NCI-H524 (cell line): ENCODE measurements around the gene AGAP3.

ENCODE experiments used
- DNase-seq, 2 experiments: peaks; one replicate each; lab custom pipeline; 2025; lab: John Stamatoyannopoulos, UW

AGAP3 gene

DNA sequence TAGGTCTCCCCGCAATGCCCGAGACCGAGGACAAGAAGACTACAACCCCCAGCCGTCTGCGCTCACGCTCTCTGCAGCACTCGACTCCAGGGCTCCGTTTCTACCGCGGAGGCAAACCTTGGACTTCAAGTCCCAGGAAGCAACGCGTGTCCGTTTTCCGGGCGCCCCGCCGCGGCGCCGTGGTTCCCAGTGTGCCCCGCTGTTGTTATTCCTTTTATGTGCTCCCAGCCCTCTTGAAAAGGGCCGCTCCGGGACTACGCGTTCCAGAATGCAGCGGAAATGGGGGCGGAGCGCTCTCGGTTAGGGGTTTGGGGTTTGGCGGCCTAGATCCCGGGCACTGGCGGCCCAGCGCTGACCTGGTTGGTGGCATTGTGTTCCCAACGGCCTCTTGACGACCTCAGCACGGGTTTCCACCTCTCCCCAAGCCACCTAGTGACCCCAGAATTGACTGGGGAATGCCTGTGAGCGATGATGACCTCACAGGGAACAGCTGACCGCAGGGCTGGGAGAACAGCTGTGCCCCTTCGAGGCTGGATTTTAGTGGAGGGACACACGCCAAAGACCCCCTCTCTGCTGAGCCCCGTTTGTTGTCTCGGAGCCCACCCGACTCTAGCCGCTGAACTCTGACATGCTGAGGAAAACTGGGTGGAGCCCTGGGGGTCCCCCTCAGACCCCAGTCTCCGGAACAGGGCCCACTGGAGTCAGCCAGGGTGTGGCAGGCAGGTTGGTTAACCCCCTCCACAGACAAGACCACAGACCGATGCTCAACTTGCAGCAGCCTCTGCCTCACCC is 28.1 kb upstream of the AGAP3 start:
- peak; percentile 98 to 99 for DNase-seq

DNA sequence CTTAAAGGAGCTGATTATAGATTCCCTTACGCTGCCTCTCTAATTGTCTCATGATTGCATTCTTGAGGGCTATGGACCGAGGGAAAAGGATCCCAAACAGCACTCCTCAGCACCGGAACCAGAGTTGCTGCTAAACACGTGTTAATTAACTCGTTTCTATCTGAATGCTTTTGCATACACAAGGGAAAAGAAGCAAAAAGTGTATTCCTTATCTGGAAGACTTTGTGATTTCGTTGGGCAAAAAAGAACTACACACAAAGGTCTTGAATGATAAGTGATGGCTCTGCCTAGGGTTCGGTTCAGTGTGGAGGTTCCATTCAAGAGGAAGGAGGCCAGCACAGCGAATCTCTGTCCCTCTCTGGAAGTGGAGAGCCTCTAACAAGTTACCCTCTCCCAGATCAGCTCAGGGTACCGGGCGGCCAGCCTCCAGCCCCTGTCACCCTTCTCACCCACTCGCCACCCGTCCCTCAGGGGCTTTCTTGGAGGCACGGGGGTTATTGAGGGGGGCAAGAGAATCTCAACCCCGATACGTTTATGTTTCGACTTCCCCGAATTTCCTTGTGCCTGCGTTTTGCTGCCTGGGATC is 27.4 kb upstream of the AGAP3 start:
- peak in 1 of 2 experiments; percentile 40 for DNase-seq

DNA sequence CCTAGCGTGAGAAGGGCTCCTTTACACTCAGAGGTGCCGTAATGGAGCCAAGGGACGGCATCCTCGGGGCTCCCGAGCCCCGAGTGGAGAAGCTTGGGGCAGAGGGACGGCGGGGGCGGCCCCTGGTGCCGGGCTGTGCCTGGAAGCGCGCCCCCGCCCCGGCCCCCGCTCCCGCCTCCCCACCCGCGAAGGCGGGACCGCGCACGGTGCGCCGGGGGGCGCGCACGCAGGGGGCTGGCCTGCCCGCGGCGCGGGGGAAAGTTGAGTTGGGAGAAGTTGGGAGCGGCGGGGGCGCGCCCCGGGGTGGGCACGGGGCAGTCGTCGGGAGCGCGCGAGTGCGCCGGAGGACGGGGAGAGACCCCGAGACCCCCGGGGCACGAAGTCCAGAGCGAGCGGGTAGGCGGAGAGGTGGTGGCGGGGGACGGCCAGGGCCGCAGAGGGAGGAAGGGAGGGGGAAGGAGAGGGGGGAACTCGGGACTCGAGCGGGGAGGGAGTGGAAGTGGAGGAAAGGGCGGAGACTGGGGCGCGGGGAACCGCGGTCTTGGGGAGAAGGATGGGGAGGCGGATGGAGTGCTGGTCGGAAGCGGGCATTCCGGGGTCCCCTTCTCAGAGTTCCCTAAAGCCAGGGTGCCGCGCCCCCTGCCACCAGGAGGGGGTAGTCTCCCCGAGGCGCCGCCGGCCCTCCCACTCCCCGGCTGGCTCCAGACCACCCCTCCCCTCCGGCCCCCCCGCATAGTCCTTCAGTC is 26.7 kb upstream of the AGAP3 start, which contains the start of gene SLC4A2:
SLC4A2 (plus strand) TSS at position 223 of the 746 bp plus-strand sequence. CDS start 2,399 bp downstream, outside the sequence.
- peak; percentile 67 to 76 for DNase-seq

DNA sequence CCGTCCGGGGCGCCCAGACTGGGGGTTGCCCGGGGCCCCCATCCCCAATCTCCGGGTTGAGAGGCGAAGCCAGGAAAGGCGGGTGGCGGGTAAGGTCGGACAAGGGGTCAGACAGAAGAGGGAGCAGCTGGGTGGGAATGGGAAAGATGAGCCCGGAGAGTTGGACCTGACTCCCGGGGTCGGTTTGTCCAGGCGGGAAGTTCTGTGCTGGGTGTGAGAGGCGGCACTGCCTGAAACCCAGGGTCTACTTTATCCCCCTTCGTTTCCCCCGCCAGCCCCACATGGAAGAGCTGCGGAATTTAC is 26.2 kb upstream of the AGAP3 start:
- DNase-seq = peak in 1 of 2 experiments; percentile 58

DNA sequence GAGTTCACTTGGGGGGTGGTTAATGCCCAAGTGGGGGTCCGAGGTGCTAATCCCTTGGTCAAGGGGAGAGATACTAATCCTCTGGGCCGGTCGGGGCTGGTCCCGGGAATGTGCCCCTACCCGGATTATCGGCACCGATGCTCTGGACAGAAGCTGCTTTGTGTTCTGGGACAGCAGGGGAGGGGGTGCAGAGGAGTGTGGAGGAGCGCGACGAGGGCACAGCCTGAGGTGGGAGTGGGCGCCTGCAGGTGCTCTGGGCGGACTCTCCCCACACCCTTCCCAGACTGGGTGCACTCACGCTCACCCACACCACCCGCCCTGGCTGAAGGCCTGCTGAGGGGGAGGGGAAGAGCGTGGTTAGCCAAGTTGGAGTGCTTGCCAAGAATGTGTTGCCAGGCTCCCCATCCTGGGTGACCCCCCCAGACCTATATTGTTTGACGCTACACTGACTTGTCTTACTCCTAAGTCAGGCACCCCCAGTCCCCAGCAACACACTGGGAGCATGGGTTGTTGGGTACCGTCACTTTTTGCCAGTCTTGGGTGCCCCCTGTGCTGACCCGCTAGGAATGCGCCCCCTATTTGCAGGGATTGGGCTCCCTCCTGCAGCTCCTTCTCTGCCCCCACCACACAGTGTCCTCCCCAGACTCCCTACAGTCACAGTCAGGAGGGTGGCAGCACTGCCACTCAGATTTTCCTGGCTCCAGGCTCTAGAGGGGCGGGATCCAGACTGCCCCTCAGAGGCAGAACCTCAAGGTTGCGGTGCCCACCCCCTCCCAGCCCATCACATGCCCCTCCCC is 25.7 kb upstream of the AGAP3 start:
- peak; percentile 28 to 38 for DNase-seq

DNA sequence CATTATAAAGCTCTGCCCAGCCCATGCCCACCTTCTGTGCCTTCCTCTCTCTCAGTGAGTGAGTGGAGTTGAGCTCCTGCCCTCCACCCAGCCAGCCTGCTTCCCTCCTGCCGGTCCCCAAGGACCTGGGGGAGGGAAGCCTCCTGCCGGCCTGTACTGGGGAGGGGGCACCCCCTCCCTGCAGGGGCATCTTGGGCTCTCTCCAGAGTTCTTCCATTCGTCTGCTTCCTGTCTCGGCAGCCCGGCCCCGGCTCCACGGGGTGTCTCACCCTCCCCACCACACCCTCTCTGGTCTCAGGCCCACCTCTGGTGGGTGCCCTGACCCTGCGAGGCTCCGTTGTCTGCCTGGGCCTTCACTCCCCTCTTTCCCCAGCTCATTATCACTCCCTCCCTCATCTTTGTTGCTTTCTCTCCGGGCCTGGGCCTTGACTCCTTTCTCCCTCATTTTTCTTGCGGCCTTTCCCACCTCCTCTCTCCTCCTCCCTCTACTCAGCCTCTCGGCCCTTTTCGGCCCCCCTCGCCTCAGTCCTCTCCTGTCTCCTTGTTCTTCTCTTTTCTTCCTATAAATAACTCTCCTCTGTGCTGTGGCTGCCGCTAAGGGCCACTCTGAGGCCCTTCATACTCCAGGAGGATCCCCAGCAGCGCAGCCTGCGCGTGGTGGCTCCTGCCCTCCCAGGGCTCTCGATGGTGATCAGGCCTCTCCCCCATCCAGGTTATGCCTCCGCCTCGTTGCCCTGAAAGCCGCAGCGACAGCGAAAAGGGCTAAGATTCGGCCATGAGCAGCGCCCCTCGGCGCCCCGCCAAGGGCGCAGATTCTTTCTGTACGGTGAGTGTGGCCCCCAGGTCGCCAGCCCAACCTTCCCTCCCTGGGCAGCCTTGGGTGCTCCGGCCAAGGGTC is 24.8 kb upstream of the AGAP3 start:
- no peak for DNase-seq

- no peak for DNase-seq
Measured at GRCh38 chr7:151062111-151062398, 24.2 kb upstream of the AGAP3 start.

DNA sequence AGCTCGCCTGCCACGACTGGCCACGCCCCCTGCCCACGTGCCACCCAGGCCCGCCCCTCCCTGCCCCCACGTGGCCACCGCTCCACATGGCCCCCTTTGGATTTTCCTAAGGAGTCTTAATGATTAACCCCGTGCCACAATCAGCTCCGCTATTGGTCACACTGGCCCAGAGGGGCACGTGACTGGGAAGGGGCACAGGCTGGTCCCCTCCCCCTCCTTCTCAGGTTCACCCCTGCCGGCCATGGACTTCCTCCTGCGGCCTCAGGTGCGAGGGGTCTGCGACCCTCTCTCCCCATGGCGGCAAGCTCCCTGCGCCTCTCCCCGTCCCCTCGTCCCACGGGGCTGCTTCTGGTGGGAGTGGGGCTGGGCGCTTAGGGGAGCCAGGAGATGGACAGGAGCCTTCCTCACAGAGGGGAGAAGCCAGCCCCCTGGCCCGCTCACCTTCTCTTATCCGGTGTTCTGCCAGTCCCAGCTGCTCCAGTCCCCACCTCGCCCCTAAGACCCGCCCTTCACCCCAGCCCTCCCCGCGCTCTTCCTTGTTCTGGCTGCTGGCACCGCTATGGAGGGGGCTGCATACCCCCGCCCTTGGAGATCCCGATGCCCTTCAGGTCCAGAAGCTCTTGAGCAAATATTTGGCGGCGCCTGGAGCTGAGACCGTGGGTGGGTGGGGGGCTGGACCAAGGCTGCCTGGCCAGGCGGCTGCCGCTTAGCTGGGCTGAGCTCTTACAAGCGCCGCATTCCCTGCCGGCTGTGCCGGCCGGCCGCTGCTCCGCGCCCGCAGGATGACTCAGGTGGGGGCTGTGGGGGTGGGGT is 23.7 kb upstream of the AGAP3 start:
- no peak for DNase-seq

- no peak for DNase-seq
Measured at GRCh38 chr7:151063212-151063561, 23.1 kb upstream of the AGAP3 start.

DNA sequence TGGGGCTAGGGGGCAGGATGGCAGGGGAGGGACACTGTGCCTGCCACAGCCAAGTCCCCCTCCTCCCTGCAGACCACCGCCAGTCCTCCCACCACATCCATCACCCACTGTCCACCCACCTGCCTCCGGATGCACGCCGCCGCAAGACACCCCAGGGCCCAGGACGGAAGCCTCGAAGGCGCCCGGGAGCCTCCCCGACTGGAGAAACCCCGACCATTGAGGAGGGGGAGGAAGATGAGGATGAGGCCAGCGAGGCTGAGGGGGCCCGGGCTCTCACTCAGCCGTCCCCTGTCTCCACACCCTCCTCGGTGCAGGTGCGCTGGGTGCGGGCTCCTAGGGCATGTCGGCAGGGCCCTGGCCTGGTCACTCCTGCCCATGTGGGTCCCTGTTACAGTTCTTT is 21.8 kb upstream of the AGAP3 start:
- no peak for DNase-seq

- no peak for DNase-seq
Measured at GRCh38 chr7:151064993-151065392, 21.3 kb upstream of the AGAP3 start.

- DNase-seq = no peak
Measured at GRCh38 chr7:151065516-151065915, 20.8 kb upstream of the AGAP3 start.

DNA sequence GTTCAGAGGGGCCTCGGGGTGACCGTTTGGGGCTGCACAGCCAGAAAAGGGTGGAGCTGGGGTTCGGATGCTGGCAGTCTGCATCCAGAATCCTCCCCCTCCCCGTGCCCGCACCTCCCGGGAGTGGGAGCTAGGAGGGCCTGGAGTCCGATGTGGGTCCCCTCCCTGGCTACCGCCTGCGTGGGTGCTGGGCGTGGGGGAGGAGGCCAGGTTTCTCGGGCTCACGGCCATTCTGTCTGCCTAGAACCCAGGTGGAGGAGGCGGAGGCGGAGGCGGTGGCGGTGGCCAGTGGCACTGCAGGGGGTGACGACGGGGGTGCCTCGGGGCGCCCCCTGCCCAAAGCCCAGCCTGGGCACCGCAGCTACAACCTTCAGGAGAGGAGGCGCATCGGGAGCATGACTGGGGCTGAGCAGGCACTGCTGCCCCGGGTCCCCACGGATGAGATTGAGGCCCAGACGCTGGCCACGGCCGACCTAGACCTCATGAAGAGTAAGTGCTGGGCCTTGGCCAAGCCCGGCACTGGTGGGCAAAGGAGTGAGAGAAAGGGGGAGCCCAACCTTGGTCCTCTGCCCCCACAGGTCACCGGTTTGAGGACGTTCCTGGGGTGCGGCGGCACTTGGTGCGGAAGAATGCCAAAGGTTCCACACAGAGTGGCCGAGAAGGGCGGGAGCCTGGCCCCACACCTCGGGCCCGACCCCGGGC is 19.9 kb upstream of the AGAP3 start:
- DNase-seq = no peak

GRCh38 chr7:151068069-151068773 is 18.1 kb upstream of the AGAP3 start:
- no peak for DNase-seq

DNA sequence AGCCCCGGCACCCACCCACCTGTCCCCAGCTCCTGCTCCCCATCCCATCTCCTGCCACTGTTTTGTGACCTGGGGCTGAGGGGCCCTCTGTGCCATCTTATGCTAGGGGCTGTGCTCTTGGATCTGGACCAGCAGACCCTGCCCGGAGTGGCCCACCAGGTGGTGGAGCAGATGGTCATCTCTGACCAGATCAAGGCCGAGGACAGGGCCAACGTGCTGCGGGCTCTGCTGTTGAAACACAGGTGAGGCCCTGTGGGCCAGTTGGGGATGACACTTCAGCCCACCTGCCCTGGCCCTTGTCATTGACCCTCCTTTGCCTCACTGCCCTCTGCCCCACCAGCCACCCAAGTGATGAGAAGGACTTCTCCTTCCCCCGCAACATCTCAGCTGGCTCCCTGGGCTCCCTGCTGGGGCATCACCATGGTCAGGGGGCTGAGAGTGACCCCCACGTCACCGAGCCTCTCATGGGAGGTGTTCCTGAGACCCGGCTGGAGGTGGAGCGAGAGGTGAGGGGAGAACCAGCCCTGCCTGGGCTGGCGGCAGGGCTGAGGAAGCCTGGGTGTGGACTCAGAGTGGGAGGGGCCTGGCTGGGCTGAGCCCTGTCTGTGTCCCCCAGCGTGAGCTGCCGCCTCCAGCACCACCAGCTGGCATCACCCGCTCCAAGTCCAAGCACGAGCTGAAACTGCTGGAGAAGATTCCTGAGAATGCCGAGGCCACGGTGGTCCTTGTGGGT is 16.3 kb upstream of the AGAP3 start:
- DNase-seq = no peak

- DNase-seq = no peak
Measured at GRCh38 chr7:151070574-151070960, 15.7 kb upstream of the AGAP3 start.

DNA sequence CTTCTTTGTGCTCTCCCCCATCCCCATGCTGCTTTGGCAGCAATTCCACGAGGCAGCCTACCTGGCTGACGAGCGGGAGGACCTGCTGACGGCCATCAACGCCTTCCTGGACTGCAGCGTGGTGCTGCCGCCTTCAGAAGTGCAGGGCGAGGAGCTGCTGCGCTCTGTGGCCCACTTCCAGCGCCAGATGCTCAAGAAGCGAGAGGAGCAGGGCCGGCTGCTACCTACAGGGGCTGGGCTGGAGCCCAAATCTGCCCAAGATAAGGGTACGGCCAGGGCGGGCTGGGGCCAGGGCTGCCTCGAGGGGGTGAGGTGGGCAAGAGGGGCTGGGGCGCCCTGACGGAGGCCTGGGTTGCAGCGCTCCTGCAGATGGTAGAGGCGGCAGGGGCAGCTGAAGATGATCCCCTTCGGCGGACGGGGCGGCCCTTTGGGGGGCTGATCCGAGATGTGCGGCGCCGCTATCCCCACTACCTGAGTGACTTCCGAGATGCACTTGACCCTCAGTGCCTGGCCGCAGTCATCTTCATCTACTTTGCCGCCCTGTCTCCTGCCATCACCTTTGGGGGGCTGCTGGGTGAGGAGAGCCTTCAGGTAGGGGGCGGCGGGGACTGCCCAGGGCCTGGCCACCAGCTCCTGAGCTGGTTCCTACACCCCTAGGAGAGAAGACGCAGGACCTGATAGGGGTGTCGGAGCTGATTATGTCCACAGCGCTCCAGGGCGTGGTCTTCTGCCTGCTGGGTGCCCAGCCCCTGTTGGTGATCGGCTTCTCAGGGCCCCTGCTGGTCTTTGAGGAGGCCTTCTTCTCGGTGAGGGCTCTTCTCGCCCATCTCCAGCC is 15.0 kb upstream of the AGAP3 start:
- DNase-seq = no peak

DNA sequence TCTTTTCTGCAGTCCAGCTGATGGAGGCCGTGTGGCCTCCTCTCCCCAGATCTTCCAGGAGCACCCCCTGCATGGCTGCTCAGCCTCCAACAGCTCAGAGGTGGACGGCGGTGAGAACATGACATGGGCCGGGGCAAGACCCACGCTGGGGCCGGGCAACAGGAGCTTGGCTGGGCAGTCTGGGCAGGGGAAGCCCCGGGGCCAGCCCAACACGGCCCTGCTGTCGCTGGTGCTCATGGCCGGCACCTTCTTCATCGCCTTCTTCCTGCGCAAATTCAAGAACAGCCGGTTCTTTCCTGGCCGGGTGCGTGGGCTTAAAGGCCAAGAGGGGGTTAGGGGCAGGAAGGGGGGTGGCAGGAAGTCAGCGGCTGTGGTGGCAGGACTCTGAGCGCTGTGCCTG is 12.3 kb upstream of the AGAP3 start:
- no peak for DNase-seq
